COLO668 (cell line): ENCODE measurements around the gene TNFRSF6B.
A peak's percentile ranks its signal among the peaks of the same experiment; 100 is the strongest.
"Not testable (repeated sequence)": the region's sequence is repeated elsewhere in the genome, so short reads cannot be mapped to it uniquely, and the experiment has no call there.

Experiments used
- DNase-seq: peaks from one replicate; lab custom pipeline; 2025; ENCODE audit not compliant: unreplicated experiment; lab: John Stamatoyannopoulos, UW

The TNFRSF6B gene

GRCh38 chr20:63696628-63697356, at the start of gene TNFRSF6B:
Gene TNFRSF6B (plus strand): TSS chr20:63696652. CDS start chr20:63696768, 116 bp downstream.
- DNase-seq, result no peak

DNA sequence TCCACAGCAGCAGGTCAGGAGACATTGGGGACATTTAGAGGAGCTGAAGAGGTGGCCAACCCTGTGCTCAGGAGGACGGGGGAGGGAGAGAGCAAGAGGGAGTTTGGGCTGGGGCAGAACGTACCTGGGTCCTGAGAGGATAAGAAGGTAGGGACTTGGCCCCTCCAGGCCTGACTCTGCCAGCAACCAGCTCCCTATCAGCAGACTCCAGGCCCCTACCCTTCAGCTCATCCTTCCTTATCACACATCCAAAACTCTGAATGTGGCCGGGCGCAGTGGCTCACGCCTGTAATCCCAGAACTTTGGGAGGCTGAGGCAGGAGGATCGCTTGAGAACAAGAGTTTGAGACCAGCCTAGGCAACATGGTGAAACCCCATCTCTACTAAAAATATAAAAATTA, 48.3 kb upstream of the TNFRSF6B start:
- no peak for DNase-seq

DNA sequence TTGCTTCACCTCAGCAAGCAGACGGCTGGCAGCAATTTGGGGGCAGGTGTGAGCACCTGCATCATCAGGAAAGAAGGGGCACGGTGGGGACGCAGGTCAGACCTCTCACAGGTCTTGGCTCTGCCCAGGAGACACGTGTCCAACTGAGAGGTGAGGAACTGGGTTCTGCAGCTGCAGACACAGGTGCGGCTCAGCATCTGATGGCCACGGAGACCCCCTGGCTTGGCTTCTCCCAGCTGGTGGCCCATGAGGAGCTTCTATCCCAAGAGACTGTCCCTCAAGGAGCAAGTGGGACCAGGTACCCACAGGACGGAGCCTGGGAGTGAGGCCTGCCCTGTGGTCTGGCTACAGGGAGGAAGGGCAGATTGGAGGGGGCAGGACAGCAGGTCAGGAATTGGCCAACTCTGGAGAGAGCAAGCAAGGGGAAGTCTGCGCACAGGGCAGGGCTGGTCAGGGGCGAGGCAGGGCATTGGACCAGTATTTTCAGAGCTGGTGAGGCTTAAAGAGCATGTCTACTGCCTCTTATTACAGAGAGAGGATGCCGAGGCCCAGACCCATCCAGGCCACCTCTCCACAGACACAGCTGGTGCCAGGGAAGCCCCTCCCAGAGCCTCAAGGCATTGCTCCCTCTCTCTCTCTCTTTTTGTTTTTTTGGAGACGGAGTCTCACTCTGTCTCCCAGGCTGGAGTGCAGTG, 47.4 kb upstream of the TNFRSF6B start:
- no peak for DNase-seq

GRCh38 chr20:63650486-63650885, 46.0 kb upstream of the TNFRSF6B start:
- not testable (repeated sequence) for DNase-seq

DNA sequence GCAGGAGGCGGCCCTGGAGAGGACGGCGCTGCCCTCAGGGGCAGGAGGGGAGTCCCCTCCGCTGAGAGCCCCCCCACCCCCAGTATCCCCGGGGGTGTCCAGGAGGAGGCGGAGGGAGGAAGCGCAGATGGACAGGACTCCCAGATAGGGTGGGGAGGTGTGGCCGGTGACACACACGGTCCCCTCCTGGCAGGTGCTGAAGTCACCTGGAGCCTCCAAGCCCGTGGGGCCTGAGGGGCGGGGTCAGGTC, 44.6 kb upstream of the TNFRSF6B start:
- peak; percentile 67 for DNase-seq

GRCh38 chr20:63652192-63652980, 44.1 kb upstream of the TNFRSF6B start:
- DNase-seq, result peak; percentile 65

DNA sequence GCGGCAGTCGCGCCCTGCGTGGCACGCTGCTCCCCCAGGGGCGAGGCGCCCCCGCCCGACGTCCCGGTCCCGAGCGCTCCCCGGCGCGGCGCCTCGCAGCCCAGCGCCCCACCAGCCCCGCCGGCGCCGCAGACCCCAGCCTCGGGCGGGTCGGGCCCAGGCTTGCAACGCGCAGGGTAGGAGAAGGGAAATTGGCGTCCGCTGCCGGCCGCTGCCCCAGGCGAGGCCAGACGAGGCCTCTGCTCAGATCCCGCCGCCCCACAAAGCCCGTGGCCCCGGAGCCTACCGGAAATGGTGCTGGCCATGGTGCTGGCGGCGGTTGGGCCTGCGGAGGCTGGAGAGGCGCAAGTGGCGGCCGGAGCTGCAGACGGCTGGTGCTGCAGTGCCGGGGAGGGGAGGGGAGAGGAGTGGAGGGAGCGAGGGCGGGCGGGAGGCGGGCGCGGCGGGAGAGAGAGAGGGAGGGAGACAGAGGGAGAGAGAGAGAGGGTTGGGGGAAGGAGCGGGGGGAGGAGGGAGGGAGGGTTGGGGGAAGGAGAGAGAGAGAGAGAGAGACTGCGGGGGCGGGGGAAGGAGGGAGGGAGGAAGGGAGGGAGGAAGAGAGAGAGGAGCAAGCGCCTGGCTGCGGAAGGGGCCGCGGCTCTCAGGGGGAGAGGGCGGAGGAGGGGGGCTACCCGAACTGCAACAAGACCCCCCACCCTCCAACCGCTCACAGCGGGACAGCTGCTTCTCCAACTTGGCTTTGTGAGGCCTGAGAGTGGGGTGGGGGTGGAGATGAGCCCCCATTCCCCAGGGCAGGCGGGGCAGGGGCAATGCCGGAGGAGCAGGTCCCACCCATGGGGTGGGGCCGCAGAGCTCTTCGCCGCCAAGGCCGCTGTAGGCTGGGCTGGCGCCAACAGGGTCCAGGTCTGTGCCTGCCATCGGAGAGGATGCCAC, 43.1 kb upstream of the TNFRSF6B start, which contains the start of gene STMN3:
TSS of gene STMN3 (minus strand) at position 384 of the 933 bp plus-strand sequence. CDS start at position 305, 79 bp downstream.
- DNase-seq, result peak; percentile 88

GRCh38 chr20:63653974-63654668, 42.3 kb upstream of the TNFRSF6B start:
- no peak for DNase-seq

GRCh38 chr20:63655249-63655648, 41.2 kb upstream of the TNFRSF6B start:
- peak; percentile 42 for DNase-seq

DNA sequence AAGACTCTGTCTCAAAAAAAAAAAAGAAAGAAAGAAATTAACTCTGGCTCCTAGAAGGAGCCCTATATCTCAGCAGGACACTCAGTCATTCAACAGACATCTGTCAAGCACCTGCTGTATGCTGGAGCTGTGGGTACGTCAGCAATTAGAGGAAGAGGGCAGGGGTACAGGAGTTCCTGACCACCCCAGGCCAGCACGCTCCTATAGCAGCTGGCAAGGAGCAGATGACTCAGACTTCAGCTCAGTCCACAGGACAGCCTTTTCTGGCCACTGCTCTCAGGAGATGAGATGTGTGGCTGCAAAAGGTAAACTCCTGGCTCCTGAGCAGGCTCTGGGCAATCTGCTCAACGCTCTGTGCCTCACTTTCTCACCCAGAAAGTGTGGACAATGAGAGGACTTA, 40.0 kb upstream of the TNFRSF6B start:
- no peak for DNase-seq

- peak; percentile 50 for DNase-seq
Observed at GRCh38 chr20:63657260-63657936, 39.1 kb upstream of the TNFRSF6B start.

DNA sequence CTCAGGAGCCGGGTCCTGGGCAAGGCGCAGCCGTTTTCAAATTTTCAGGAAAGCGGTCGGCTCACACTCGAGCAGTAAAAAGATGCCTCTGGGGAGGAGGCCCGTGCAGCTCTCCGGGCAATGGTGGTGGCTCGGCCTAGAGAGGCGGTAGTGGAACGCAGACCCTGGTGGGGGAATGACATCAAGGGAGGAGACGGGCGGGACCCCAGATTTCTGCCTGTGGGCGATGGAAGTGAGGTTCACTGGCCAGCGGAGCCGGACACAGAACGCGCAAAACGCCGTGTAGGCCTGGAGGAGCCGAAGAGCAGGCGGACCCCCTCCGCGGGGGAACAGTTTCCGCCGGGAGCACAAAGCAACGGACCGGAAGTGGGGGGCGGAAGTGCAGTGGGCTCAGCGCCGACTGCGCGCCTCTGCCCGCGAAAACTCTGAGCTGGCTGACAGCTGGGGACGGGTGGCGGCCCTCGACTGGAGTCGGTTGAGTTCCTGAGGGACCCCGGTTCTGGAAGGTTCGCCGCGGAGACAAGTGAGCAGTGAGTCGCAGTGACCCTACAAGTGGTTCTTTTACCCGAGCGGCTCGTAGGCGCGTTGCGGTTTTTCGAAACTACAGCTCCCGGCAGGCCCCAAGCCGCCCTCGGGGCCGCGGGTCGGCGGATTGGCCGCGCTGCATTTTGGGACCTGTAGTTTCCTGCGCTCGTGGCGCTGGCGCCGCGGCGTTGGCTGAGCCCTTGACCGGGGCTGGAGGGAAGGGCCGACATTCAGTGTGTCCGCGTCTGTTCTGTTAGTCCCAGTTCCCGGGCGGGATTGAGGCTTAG, 38.3 kb upstream of the TNFRSF6B start, which contains the start of gene RTEL1:
TSS of gene RTEL1 (plus strand) at position 376 of the 812 bp plus-strand sequence. CDS start 1,091 bp downstream, outside the sequence.
- peak; percentile 95 for DNase-seq

- DNase-seq, result no peak
Observed at GRCh38 chr20:63658749-63659187, 37.7 kb upstream of the TNFRSF6B start.

DNA sequence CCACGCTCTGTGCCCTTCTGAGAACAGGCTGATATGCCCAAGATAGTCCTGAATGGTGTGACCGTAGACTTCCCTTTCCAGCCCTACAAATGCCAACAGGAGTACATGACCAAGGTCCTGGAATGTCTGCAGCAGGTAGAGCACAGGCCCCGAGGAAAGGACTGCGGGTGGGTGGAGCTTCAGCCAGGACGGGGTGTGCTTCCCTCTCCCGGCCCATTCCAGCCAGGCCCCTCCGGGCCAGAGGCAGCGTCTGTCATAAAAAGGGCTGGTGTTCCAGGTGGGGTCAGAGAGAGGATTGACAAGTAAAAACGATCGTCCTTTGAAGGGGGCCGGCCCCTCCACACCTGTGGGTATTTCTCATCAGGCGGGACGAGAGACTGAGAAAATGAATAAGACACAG, 37.1 kb upstream of the TNFRSF6B start:
- no peak for DNase-seq

DNA sequence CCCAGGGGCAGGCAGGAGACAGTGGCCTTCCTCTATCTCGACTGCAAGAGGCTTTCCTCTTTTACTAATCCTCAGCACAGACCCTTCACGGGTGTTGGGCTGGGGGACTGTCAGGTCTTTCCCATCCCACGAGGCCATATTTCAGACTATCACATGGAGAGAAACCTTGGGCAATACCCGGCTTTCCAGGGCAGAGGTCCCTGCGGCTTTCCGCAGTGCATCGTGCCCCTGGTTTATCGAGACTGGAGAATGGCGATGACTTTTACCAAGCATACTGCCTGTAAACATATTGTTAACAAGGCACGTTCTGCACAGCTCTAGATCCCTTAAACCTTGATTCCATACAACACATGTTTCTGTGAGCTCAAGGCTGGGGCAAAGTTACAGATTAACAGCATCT, 36.3 kb upstream of the TNFRSF6B start:
- not testable (repeated sequence) for DNase-seq

GRCh38 chr20:63660622-63661021, 35.8 kb upstream of the TNFRSF6B start:
- DNase-seq, result no peak

DNA sequence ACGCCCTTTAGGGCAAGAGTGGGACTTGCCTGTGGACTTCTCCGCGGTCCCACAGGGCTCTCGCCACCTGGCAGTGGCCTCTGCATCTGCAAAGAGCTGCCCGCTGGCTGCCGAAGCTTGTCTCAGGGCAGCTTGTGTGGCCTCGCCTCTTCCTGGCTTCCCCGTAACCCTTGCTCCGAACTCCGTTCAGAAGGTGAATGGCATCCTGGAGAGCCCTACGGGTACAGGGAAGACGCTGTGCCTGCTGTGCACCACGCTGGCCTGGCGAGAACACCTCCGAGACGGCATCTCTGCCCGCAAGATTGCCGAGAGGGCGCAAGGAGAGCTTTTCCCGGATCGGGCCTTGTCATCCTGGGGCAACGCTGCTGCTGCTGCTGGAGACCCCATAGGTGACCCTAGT, 35.3 kb upstream of the TNFRSF6B start:
- no peak for DNase-seq

DNA sequence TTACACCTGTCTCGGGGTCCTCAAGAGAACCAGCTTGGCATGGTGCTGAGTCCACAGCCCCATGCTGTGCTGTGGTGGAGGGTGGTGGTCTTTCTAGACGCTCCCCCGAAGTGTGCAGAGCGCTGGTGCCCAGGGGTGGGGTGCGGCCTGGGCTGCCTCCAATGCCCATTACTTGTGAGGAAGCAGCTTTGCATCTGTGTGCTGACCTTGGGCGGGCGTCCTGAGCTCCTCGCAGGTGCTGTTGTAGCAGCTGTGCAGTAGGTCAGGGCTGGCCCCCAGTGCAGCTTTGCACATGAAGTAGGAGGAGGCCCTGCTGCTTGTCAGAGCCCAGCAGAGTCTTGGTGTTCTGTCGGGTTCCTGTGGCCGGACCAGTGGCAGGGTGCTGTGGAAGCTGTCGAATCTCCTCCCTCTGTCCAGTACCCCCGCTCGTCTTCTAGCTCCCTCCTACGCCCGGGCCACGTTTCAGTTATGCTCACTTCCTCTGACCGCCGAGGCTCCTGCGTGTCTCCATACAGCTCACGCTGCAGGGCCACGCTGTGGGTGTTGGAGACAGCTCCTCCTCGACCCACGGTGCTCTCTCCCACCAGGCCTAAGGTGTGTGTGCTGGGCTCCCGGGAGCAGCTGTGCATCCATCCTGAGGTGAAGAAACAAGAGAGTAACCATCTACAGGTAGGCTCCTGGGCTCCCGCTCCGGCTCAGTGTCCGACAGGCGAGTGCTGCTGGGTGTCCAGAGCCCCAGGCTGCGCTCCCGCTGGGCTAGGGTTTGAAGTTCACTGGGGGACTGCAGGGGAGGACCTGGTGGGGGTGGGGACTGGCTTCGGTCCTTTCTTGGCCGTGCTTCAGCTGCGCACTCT, 34.3 kb upstream of the TNFRSF6B start:
- no peak for DNase-seq
